Pulmonary artery endothelial cell (primary cell): Measurements from ENCODE around the gene ANGPTL3. TPM values are rescaled to one million over a fixed set of nuclear protein-coding genes. Genes with fewer than 3 reads are reported as not detected.

Experiments used
- DNase-seq: peaks from one replicate; pipeline ENCODE4 v3.0.0-alpha.2; 2011; ENCODE audit warnings: low read depth, low spot score
- total RNA-seq: library from RNA; depleted of rRNA; stranded (reverse); fragments of >200 nt; gene quantifications from 2 replicates; pipeline ENCODE4 v1.2.3, GENCODE V29; 2014

Gene ANGPTL3
- total RNA-seq, 1 donor from 2014 or later = not detected

DNA sequence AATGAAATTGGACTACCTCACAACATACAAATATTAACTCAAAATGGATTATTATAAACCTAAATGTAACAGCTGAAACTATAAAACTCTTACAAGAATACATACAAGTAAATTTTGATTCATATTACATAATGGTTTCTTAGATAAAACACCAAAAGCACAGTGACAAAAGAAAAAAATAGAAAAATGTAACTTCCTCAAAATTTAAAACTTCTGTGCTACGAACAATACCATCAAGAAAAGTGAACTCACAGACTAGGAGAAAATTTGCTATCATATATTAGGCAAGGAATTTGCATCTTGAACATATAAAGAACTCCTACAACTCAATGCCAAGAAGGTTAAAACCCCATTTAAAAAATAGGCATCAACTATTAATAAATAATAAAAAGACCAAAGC is 31.2 kb downstream of the ANGPTL3 start:
- DNase-seq = no peak

DNA sequence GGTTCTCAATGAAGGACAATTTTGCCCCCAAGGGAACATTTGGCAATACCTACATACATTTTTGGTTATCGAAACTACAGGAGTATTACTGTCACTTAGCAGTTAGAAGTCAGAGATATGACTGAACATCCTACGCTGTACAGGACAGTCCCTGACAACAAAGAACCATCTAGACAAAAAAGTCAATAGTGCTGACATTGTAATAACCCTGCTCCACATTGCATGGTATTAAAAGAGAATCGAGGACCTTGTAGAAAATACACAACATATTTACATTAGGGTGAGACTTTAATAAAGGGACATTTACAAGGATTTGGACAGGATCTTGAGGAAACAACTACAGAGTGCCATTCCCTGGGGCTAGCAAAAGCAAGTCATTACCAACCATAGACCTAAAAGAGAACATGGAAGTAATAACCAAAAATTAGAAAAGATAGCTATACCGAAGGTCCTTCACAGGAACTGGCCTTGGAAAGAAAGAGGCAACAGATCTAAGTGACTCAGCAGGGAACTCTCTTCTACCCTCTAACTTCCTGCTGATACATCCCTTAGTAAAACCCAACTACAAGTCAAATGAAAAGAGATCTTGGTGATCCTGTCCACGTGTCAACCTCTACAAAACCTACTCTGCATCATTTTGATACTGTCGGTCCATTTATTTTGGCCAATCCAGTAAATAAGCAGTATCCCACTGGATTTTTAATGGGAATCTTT is 40.2 kb downstream of the ANGPTL3 start:
- DNase-seq = no peak

DNA sequence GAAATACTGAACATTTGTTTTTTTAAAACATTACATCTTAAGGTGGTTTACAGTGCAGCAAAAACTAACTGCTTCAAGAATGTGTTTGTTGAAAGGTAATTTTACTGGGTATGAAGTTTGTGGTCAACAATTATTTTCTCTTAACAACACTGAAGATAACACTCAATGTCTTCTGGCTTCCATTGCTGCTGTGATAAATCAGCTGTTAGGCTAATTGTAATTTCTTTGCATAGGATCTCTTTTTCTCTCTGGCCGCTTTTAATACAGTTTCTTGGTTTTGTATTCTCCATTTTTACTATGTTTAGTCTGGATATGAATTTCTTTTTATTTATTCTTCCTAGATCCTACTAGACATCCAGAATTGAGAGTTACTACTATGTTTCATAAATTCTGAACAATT is 46.0 kb downstream of the ANGPTL3 start:
- DNase-seq = no peak

DNA sequence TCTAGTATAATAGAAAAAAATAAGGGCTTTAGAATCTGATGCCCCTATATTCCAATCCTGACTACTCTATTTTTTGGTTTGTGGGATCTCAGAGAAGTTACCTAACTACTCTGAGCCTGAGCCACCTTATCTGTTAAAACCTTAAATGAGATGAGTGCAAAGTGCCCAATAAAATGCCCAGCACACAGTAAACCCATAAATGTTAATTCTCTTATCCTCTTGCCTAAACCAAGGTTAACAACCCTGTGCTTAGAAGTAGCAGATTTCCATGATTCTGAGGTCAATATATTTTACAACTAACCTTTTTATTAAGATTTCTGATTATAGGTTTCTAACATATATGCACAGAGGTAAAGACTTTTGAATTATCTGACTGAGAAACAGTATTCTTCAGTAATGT is 55.1 kb downstream of the ANGPTL3 start:
- no peak for DNase-seq

DNA sequence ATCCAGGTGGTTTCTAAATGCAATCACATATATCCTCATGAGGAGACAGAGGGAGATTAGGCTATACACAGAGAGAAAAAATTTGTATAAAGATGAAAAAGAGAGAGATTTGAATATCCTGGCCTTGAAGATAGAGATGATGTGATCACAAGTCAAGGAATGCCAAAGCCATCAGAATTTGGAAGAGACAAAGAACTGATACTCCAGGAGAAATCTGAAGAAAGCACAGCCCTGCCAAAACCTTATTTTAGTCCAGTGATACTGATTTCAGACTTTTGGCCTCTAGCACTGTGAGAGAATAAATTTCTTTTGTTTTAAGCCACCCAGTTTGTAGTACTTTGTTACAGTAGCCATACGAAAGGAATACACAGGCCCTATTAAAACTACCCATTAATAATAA is 57.4 kb downstream of the ANGPTL3 start:
- no peak for DNase-seq

Other genes starting within 250 kb of the ANGPTL3 start
- 37.8 and 45.0 TPM in 2 replicates for gene USP1, start 160.5 kb upstream of the ANGPTL3 start, total RNA-seq
- gene DOCK7, start 90.9 kb downstream of the ANGPTL3 start, total RNA-seq = 37.1 and 47.2 TPM in 2 replicates
- gene ATG4C, start 186.6 kb downstream of the ANGPTL3 start, total RNA-seq = 6.6 and 13.1 TPM in 2 replicates